Dermis blood vessel endothelial cell (primary cell): ENCODE measurements around the gene ANXA1. TPM values are rescaled to one million over a fixed set of nuclear protein-coding genes. Genes with fewer than 3 reads are reported as not detected.
A peak's percentile ranks its signal among the peaks of the same experiment; 100 is the strongest.
"Not testable (repeated sequence)": the region's sequence is repeated elsewhere in the genome, so short reads cannot be mapped to it uniquely, and the experiment has no call there.

ENCODE experiments used
- DNase-seq: peaks from one replicate; pipeline ENCODE4 v3.0.0; 2010
- total RNA-seq: library from RNA; depleted of rRNA; stranded (reverse); fragments of >200 nt; gene quantifications from 2 replicates; pipeline ENCODE4 v1.2.3, GENCODE V29; 2014

Gene ANXA1
- total RNA-seq, 1 donor from 2014 or later, result 798 TPM

- no peak for DNase-seq
These were observed 18.7 kb downstream of the ANXA1 start for GRCh38 chr9:73170185-73170957.

DNA sequence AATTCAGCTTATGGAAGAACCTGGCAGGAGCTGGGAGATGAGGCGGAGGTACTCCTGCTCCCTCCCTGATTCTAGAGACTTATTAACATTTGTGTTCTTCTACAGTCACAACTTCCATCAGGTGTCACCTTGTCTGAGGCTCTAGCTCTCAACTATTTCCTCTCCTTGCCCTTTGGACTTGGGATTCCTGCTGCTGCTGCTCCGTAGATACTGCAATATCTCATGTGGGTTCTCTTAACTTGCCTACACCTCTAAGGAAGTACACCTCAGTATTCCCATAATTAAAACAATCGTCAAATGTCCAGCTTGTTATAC is 21.2 kb downstream of the ANXA1 start:
- DNase-seq, result no peak

DNA sequence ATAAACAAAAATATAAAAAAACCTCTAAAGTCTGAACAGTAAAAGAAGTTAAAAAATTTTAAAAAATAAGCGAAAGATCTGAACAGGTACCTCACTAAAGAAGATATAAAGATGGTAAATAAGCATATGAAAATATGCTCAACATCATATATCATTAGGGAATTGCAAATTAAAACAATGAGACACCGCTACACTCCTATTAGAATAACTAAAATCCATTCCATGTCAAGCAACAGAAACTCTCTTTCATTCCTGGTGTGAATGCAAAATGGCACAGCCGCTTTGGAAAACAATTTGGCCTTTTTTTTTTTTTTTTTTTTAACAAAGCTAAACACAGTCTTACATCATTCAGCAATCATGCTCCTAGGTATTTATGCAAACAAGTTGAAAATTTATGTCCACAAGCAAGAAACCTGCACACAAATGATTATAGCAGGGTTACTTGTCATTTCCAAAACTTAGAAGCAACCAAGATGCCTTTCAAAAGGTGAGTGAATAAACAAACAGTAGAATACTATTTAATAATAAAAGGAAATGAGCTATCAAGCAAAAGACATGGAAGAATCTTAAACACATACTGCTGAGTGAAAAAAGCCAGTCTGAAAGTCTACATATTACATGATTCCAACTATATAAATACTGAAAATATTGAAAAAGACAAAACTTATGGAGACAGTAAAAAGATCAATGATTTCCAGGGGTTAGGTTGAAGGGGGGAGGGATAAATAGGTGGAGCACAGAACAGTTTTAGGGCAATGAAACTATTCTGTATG is 22.1 kb downstream of the ANXA1 start:
- no peak for DNase-seq

DNA sequence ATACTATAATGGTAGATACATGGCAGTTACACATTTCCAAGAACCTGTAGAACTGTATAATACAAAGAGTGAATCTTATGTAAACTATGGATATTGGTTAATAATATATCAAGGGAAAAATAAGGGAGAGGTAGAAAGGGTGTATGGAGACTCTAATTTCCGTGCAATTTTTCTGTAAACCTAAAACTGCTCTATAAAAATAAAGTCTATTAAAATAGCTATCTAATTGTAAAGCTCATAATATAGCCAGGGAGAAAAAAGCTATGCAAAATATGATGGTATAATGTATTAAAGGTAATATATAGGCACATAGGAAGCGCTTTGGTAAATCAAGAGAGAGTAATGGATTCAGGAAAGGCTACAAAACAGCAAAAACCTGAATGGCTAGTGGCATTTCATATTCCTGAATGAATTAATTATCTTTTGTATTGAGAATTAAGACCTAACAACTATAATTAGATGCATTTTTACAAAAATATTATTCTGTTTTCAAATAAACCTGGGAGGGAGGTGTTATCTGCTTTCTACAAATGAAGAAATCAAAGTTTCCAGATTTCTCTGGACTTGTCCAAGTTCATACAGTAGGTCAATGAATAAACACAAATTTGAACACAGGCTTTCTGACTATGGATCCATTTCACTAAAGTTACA is 22.8 kb downstream of the ANXA1 start:
- no peak for DNase-seq

DNA sequence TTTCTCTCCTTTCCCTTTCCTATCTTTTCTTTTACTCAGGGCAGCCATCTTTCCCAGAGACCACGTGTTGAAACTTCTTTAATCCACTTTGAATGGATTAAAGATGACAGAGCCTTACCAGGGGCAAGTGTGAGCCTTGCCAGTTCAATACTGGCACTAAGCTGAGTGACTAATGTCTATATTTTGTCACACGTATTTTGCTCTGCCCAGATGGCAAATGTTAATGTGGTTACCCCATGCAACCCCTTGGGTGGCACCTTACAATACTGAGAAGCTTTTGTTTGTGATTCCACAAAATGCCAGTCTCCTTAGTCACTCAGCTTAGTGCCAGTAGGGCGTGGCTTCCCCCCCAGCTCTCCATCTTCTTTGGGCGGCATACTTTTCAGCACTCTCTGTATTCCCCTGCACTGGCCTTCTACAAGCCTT is 24.8 kb downstream of the ANXA1 start:
- no peak for DNase-seq

DNA sequence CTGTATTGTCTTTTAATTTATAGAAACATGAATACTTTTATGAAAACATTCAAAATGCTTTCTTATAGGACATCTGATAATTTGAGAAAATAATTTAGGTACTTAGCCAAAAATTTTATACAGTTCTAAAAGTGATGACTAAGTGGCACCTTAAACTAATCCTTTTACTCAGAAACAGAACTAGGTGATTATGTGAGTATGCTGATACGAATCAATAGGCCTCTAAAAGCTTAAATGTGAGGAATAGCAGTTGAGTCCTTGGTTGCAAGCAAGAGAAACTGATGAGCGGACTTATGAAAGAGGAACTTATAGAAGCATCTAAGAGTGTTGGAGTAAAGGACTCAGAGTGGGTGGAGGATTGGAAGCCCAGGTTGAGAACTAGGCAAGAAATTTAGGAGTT is 26.4 kb downstream of the ANXA1 start:
- no peak for DNase-seq

DNA sequence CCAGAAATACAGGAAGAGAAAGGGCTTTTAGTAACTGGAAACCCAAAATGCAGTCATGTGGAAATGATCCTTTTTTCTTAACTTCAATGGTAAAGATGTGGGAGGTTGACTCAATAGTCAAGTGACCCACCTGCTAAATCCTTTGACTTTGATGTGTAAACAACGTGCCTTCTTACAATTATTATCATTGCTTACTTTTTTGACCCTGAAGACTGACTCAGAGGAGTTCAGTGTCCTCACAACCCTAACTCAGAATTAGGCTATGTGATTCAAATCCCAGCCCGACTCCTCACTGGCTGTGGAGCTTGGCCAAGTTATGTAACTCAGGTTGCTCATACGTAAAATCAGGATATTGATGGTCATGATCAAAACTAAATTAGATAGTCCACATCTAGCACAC is 27.9 kb downstream of the ANXA1 start:
- no peak for DNase-seq

DNA sequence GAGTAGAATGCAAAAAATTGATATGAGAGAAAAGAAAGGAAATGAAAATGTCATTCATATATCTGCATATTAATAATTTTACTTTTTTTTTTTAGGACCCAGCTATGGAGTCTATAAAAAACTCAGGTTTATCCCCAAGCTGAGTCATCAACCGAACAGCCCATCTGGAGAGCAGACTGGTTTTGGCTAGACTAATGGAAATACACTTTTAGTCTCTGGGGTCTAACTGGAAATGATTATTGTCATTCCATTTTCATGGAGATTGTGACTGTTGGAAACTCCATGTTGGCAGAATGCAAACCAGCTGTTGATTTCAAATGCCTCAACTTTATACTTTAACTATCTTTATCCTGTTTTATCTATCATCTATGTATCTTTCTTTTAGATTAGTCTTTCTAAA is 28.7 kb downstream of the ANXA1 start:
- no peak for DNase-seq

GRCh38 chr9:73182928-73183327 is 31.3 kb downstream of the ANXA1 start:
- DNase-seq, result no peak

DNA sequence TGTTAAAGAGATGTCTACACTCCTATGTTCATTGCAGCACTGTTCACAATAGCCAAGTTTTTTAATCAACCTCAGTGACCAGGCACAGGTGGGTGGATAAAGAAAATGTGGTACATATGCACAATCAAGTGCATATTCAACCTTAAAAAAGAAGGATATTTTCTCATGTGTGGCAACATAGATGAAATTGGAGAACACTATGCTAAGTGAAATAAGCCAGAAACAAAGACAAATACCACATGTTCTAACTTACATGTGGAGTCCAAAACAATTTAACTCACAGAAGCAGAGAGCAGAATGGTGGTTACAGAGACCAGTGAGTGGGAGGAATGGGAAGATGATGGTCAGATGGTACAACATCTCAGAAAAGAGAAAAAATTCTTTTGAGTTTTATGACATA is 31.8 kb downstream of the ANXA1 start:
- no peak for DNase-seq

DNA sequence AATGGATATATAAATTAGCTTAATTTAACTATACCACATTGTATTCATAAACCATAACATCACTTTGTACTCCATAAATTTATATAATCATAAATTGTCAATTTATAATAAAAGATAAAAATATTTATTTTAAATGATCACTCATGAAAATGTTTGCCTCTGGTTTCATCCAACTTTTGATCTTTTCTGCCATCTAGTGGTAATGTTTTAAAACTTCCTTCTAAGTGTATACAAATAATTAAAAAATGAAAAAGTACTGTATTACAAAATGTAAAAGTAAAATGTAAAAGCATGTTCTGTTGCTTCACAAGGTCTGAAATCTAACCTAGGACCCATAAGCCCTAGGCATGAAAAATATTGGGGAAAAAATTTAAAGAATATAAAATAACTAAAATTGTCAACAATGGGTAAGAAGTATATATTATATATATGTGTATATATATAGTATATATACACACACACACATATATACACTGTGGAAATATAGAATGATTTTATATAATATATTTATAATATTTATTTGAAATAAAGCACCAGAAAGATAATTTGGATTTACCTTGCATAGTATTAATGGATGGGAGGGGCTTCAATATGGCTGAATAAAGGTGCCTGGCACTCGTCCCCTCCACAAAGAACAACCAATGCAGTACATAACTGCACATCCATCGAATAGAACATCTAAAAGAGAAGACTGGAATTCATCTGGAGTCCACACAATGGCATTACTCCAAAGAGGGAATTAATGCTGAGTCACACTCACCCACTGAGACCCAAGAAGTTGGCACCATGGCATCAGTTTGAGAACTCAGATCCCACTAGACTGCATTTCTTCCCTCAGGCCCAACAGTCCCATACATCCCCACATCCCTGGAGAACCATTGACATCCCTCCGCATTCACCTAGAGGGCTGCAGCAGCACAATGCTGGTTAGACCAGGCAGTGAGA is 32.5 kb downstream of the ANXA1 start:
- peak; percentile 73 for DNase-seq

DNA sequence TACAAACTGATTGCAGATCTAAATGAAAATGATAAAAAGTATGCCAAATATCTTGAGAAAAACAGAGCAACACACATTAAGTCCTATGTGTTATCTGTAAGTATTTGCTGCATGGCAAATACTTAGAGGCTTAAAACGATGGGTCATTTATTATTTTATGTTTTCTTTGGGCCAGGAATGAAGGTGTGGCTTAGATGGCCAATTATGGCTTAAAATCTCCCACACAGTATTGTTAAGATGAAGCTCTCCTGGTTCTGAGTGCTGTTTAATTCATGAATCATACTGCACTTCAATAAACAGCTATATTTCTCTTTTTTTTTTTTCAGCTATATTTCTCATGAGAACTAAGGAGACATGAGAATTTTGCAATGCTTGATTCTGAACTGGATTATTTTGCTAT is 39.4 kb downstream of the ANXA1 start:
- not testable (repeated sequence) for DNase-seq

- DNase-seq, result no peak
These were observed 42.6 kb downstream of the ANXA1 start for GRCh38 chr9:73194284-73194683.

DNA sequence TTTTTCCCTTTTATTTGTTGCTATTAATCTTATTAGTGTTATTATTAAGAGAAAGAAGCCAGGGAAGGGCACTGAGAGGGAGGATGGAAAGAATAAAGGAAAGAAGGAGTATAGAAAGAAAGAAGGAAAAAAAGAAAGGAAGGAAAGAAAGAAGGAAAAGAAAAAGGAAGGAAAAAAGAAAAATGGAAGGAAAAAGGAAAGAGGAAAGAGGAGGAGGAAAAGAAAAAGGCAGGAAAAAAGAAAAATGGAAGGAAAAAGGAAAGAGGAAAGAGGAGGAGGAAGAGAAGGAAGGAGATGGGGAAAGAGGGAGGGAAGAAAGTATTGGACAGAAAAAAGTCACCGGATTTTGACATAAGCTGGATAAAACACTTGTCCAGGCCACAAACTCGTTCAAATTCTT is 47.8 kb downstream of the ANXA1 start:
- no peak for DNase-seq

GRCh38 chr9:73199886-73200285 is 48.2 kb downstream of the ANXA1 start:
- peak; percentile 39 for DNase-seq

GRCh38 chr9:73200694-73201452 is 49.2 kb downstream of the ANXA1 start:
- DNase-seq, result peak; percentile 54

DNA sequence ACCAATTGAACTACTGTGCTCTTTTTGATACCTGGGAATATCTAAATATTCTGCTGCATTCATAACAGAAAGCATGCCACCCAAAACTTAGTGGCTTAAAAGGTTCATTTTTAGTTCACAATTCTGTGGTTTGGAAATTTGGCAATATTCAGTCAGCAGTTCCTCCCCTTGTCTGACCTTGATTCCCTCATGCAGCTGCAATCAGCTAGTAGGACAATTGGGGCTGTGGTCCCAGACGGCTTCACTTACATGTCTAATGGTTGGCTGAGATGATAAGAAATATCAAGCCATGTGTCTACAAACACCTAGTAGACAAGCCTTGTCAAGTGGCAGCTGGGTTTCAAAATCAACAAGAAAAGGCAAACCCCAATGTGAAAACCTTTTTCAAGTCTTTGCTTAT is 51.3 kb downstream of the ANXA1 start:
- DNase-seq, result no peak

GRCh38 chr9:73204936-73205335 is 53.3 kb downstream of the ANXA1 start:
- no peak for DNase-seq

DNA sequence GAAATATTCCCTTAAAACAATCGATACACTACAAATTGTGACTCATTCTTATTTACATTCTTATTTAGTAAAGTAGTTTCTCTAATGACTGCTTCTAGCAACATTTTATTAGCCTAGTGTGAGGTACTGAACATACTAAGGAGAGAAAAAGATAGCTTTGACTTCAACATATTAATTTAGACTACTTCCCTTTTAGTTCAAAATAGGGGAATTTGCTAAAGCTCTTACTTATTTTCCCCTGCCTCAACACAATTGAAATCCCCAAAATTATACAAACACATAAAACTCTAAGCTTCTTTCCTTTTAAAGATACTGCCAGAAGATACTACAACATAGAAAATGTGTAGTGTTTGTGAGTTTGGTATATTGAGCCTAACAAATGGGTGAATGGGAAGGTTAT is 55.2 kb downstream of the ANXA1 start:
- DNase-seq, result no peak

- no peak for DNase-seq
These were observed 59.4 kb downstream of the ANXA1 start for GRCh38 chr9:73210886-73211666.

DNA sequence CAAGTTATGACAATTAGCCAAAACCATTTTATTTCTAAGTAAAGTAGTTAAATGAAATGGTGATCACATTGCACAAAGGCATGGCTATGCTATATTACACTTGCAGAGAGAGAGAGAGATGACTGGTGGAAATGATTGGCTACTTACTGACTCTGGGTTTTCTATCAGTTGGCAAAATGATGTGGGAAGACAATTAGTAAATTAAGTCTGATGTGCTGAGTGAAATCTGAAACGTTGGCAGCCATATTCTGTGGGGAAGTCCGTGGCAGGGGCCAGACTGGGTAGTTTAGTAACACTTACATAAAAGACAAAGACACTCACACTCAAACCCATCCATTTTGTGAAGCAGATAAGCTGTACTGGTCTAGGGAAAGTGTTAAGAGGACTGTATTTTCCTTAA is 61.6 kb downstream of the ANXA1 start:
- DNase-seq, result no peak
